Measurements from ENCODE around the gene CCR3.

CCR3 gene

GRCh38 chr3:46299608-46300460 lies 57.6 kb downstream of the CCR3 start:
- DNase-seq = no peak

- no peak for DNase-seq
Measured at GRCh38 chr3:46300461-46300789, 58.2 kb downstream of the CCR3 start.

- DNase-seq = no peak
Measured at GRCh38 chr3:46301122-46301835, 59.0 kb downstream of the CCR3 start.

GRCh38 chr3:46303240-46303639 lies 61.0 kb downstream of the CCR3 start:
- DNase-seq = no peak

GRCh38 chr3:46304739-46305138 lies 62.5 kb downstream of the CCR3 start:
- no peak for DNase-seq

- no peak for DNase-seq
Measured at GRCh38 chr3:46312991-46313390, 70.7 kb downstream of the CCR3 start.

- no peak for DNase-seq
Measured at GRCh38 chr3:46314517-46314916, 72.3 kb downstream of the CCR3 start.

- DNase-seq = no peak
Measured at GRCh38 chr3:46316206-46316605, 73.9 kb downstream of the CCR3 start.
